GM12878 (cell line): ENCODE measurements around the gene PON3. TPM values are rescaled to one million over a fixed set of nuclear protein-coding genes. Genes with fewer than 3 reads are reported as not detected.

ENCODE experiments used
- ATAC-seq: fragments of 200-7000 bp; cut with Tn5 transposase; 3 replicates; pipeline ENCODE4 v1.9.1; 2020; ENCODE audit warnings: mild to moderate bottlenecking, moderate library complexity
- BruUV-seq: library from RNA; stranded (reverse); fragments of 400-500 nt; replicated peaks from 2 replicates; lab custom pipeline; 2021; lab: Mats Ljungman, UMichigan
- CTCF ChIA-PET: fragments of 300-600 bp; sonication (Branson Sonifier 250); formaldehyde crosslinking; extraction: SDS; loops from one replicate; lab custom pipeline; 2021; ENCODE audit warnings: inconsistent platforms; lab: Yijun Ruan, JAX
- POLR2A ChIA-PET: fragments of 350-600 bp; formaldehyde crosslinking; extraction: SDS; loops from one replicate; lab custom pipeline; 2021; ENCODE audit warnings: inconsistent platforms; lab: Charles Lee
- RAD21 ChIA-PET: fragments of 300-600 bp; sonication (Branson Sonifier 250); formaldehyde crosslinking; loops from one replicate; lab custom pipeline; 2023; ENCODE audit warnings: antibody characterized with exemption; ENCODE audit not compliant: unreplicated experiment; lab: Charles Lee
- SMC1A ChIA-PET: fragments of 300-600 bp; sonication (Branson Sonifier 250); formaldehyde crosslinking; loops from one replicate; lab custom pipeline; 2023; ENCODE audit not compliant: unreplicated experiment, uncharacterized antibody; lab: Charles Lee
- DNase-seq: peaks from one replicate; pipeline ENCODE4 v3.0.0-alpha.2; 2011; ENCODE audit warnings: low read depth, low spot score
- FAIRE-seq: peaks from 3 replicates; lab custom pipeline; 2011; peaks lifted over from hg19 to GRCh38; lab: Jason Lieb, UNC
- H2AFZ ChIP-seq: 2 replicates; pipeline ENCODE4 v1.6.0; 2011; ENCODE audit warnings: low read depth, low read length, control low read depth; ENCODE audit not compliant: control insufficient read depth
- H3K27ac ChIP-seq: 2 replicates; pipeline ENCODE4 v1.5.1; 2011; ENCODE audit warnings: control low read depth; ENCODE audit not compliant: control insufficient read depth, insufficient read depth
- H3K27me3 ChIP-seq, 2 experiments: replicated peaks in 1 of 2; 2 replicates each; pipeline versions ENCODE4 v1.6.0 to v1.6.1; 2011; ENCODE audit warnings: low read length in 1 of 2; ENCODE audit not compliant: control insufficient read depth in 2 of 2, insufficient read depth in 2 of 2
- H3K36me3 ChIP-seq, 2 experiments: 2 replicates each; pipeline ENCODE4 v1.5.1; 2011; ENCODE audit warnings: low read length in 1 of 2; ENCODE audit not compliant: control insufficient read depth in 2 of 2, insufficient read depth in 2 of 2
- H3K4me1 ChIP-seq: 2 replicates; pipeline ENCODE4 v1.6.1; 2011; ENCODE audit warnings: mild to moderate bottlenecking, low read length, moderate library complexity, mixed read lengths; ENCODE audit not compliant: control insufficient read depth, insufficient read depth
- H3K4me2 ChIP-seq: 2 replicates; pipeline ENCODE4 v1.6.0; 2011; ENCODE audit warnings: control low read depth; ENCODE audit not compliant: control insufficient read depth, insufficient read depth
- H3K4me3 ChIP-seq: fragments of 200-600 bp; sonication (generic); 2 replicates; pipeline ENCODE4 v1.5.1; 2016
- H3K79me2 ChIP-seq: 2 replicates; pipeline ENCODE4 v1.6.0; 2011; ENCODE audit warnings: low read length; ENCODE audit not compliant: control insufficient read depth, insufficient read depth
- H3K9ac ChIP-seq: 2 replicates; pipeline ENCODE4 v1.8.0; 2011; ENCODE audit warnings: low read length, control low read depth, mixed read lengths; ENCODE audit not compliant: control insufficient read depth, insufficient read depth
- H3K9me3 ChIP-seq: replicated peaks from 3 replicates; pipeline ENCODE4 v1.5.1; 2011; ENCODE audit warnings: mild to moderate bottlenecking, low read length; ENCODE audit not compliant: control insufficient read depth, insufficient read depth
- H4K20me1 ChIP-seq: 2 replicates; pipeline ENCODE4 v1.6.0; 2011; ENCODE audit not compliant: control insufficient read depth, insufficient read depth
- BRCA1 ChIP-seq: IDR thresholded peaks from 2 replicates; pipeline ENCODE4 v1.6.1; 2011; ENCODE audit warnings: low read depth, low read length, improper control_type of control experiment
- CHD2 ChIP-seq: IDR thresholded peaks from 2 replicates; pipeline ENCODE4 v1.6.1; 2011; ENCODE audit warnings: low read depth, low read length, improper control_type of control experiment, borderline replicate concordance
- EZH2 ChIP-seq: IDR thresholded peaks from 2 replicates; pipeline ENCODE4 v1.6.1; 2012; ENCODE audit warnings: low read depth, mild to moderate bottlenecking, control low read depth, inconsistent platforms, low read length, borderline replicate concordance; ENCODE audit not compliant: control insufficient read depth
- FOXM1 ChIP-seq: IDR thresholded peaks from 2 replicates; pipeline ENCODE4 v1.6.1; 2012; ENCODE audit warnings: low read depth, mild to moderate bottlenecking, inconsistent platforms, low read length, moderate library complexity
- IRF5 ChIP-seq: fragments of 450-650 bp; IDR thresholded peaks from 2 replicates; pipeline ENCODE4 v1.6.1; 2017; ENCODE audit warnings: borderline replicate concordance
- KAT2A ChIP-seq: conservative IDR thresholded peaks from 2 replicates; pipeline ENCODE4 v1.6.1; 2011; ENCODE audit warnings: low read depth, low read length; ENCODE audit not compliant: control insufficient read depth
- MEF2A ChIP-seq: IDR thresholded peaks from 2 replicates; pipeline ENCODE4 v1.6.1; 2011; ENCODE audit warnings: low read depth, mild to moderate bottlenecking, low read length, moderate library complexity; ENCODE audit not compliant: insufficient read depth
- MXI1 ChIP-seq: fragments of 150-350 bp; IDR thresholded peaks from 2 replicates; pipeline ENCODE4 v1.6.1; 2011; ENCODE audit warnings: low read depth, mild to moderate bottlenecking, inconsistent platforms, low read length, improper control_type of control experiment
- NFYA ChIP-seq: IDR thresholded peaks from 2 replicates; pipeline ENCODE4 v1.6.1; 2011; ENCODE audit warnings: low read depth, mild to moderate bottlenecking, low read length, improper control_type of control experiment, borderline replicate concordance
- PAX5 ChIP-seq: IDR thresholded peaks from 2 replicates; pipeline ENCODE4 v1.6.1; 2011; ENCODE audit warnings: low read depth, low read length, borderline replicate concordance
- PAX8 ChIP-seq: fragments of 450-650 bp; IDR thresholded peaks from 2 replicates; pipeline ENCODE4 v1.6.1; 2017; ENCODE audit warnings: mild to moderate bottlenecking, moderate library complexity
- POLR2AphosphoS2 ChIP-seq: IDR thresholded peaks from 2 replicates; pipeline ENCODE4 v1.6.1; 2011; ENCODE audit warnings: low read depth, mild to moderate bottlenecking, low read length, improper control_type of control experiment, moderate library complexity
- RAD21 ChIP-seq: IDR thresholded peaks from 2 replicates; pipeline ENCODE4 v1.6.1; 2011; ENCODE audit warnings: mild to moderate bottlenecking, low read depth, low read length, moderate library complexity; ENCODE audit not compliant: insufficient read depth
- RCOR1 ChIP-seq: conservative IDR thresholded peaks from 2 replicates; pipeline ENCODE4 v1.6.1; 2012; ENCODE audit warnings: low read depth, low read length, improper control_type of control experiment
- RUNX3 ChIP-seq: IDR thresholded peaks from 2 replicates; pipeline ENCODE4 v1.6.1; 2012; ENCODE audit warnings: low read length, inconsistent platforms
- SRF ChIP-seq, 2 experiments: IDR thresholded peaks; 2 replicates each; pipeline ENCODE4 v1.6.1; 2011; ENCODE audit warnings: low read depth in 2 of 2, low read length in 2 of 2, mild to moderate bottlenecking in 1 of 2, moderate library complexity in 1 of 2
- TCF7 ChIP-seq: IDR thresholded peaks from 2 replicates; pipeline ENCODE4 v1.6.1; 2014; ENCODE audit warnings: antibody characterized with exemption, borderline replicate concordance
- YBX1 ChIP-seq: fragments of 450-650 bp; IDR thresholded peaks from 2 replicates; pipeline ENCODE4 v1.6.1; 2016; ENCODE audit warnings: antibody characterized with exemption
- WGBS: methylation state at CpG from one replicate; pipeline ENCODE4 v1.1.6; 2016; ENCODE audit warnings: low lambda C conversion rate; ENCODE audit not compliant: insufficient replicate concordance, insufficient coverage; ENCODE audit errors: missing lambda C conversion rate; 5-methylcytosine and 5-hydroxymethylcytosine counted together
- in situ Hi-C: fragments of 300-500 bp; cut with MboI; formaldehyde crosslinking; loops from 9 replicates; pipeline ENCODE4 v1.14.3; 2018; ENCODE audit warnings: mixed read lengths
- intact Hi-C: fragments of 100-400 bp; cut with micrococcal nuclease; formaldehyde crosslinking; loops from one replicate; pipeline ENCODE4 v1.14.2; 2022; ENCODE audit not compliant: unreplicated experiment
- polyA plus RNA-seq, 11 experiments: library from polyadenylated mRNA; depleted of rRNA in 4 of 11; unstranded in 6 of 11; stranded (reverse) in 5 of 11; fragments of >200 nt; fragmentation: Nextera tagmentation in 4 of 11; fragmentation: Illumina TruSeq in 1 of 11; extraction: Ambion mirVana in 4 of 11; extraction: Trizol in 1 of 11; gene quantifications; 1 replicate in 1 of 11; 2 replicates in 10 of 11; pipeline versions ENCODE4 v1.2.1 to v1.2.3, GENCODE V29; 2011 to 2016; ENCODE audit warnings: inconsistent platforms in 2 of 11, missing spikeins in 2 of 11, low read depth in 1 of 11
- total RNA-seq, 4 experiments: library from RNA; depleted of rRNA in 3 of 4; stranded (reverse); fragments of >200 nt in 3 of 4; fragmentation: Illumina TruSeq in 1 of 4; extraction: Trizol in 1 of 4; gene quantifications; 2 replicates each; pipeline versions ENCODE4 v1.2.1 to v1.2.3, GENCODE V29; 2013 to 2021
- TF ChIP-seq, protein P1 (sequence below): IDR thresholded peaks from 2 replicates; pipeline ENCODE4 v1.6.1; 2012; ENCODE audit warnings: low read depth, low read length, improper control_type of control experiment

Gene PON3
- total and polyA plus RNA-seq, 10 of the 15 experiments (the other 5 are each of a cell fraction or from before 2014, with no cell fraction given) = 0.45 to 2.0 (median 0.91) TPM

- Histone ChIP-seq H2AFZ (no peak overlapping the region), H4K20me1 (no peaks in the 10 kb centered on the region), H3K9me3 (no peaks in the 10 kb centered on the region), H3K9ac (no peak overlapping the region), H3K4me1 (no peaks in the 10 kb centered on the region), H3K4me2 (no peak overlapping the region), H3K79me2 (no peaks in the 10 kb centered on the region), H3K27me3 (no peaks in the 10 kb centered on the region), H3K4me3 (no peak overlapping the region), H3K36me3 (no peaks in the 10 kb centered on the region), H3K27ac (no peak overlapping the region)
- ChIA-PET RAD21 (no interaction called here), POLR2A (no interaction called here), CTCF (no interaction called here), SMC1A (interaction anchor here (1.0 kb wide), 2 partner anchors 14 to 107 kb away, joined by 3 read pairs; no protein-coding TSS in a partner anchor)
- ATAC-seq (no peak), DNase-seq (no peak), FAIRE-seq (no peak)
- no peak for TF ChIP-seq MXI1
- TF ChIP-seq YBX1 = no peak
- TF ChIP-seq NFYA = no peak
- no peak for TF ChIP-seq CHD2
- TF ChIP-seq FOXM1 = no peak
- TF ChIP-seq MEF2A = no peak
- TF ChIP-seq KAT2A = no peak
- TF ChIP-seq PAX8 = no peak
- no peak for TF ChIP-seq EZH2
- no peak for TF ChIP-seq RCOR1
- TF ChIP-seq IRF5 = no peak
- no peak for TF ChIP-seq PAX5
- TF ChIP-seq RAD21 = no peak
- no peak for TF ChIP-seq POLR2AphosphoS2
- no peak for TF ChIP-seq SRF (IDR thresholded peaks at IDR 0.05; ENCODE audit: low read depth in 2 of 2, low read length in 2 of 2)
- TF ChIP-seq RUNX3 = no peak
- TF ChIP-seq BRCA1 = no peak
- TF ChIP-seq, protein P1, sequence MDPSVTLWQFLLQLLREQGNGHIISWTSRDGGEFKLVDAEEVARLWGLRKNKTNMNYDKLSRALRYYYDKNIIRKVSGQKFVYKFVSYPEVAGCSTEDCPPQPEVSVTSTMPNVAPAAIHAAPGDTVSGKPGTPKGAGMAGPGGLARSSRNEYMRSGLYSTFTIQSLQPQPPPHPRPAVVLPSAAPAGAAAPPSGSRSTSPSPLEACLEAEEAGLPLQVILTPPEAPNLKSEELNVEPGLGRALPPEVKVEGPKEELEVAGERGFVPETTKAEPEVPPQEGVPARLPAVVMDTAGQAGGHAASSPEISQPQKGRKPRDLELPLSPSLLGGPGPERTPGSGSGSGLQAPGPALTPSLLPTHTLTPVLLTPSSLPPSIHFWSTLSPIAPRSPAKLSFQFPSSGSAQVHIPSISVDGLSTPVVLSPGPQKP = no peak
- no peak for TF ChIP-seq TCF7
- BruUV-seq = no TSS peak
- in situ Hi-C loops (no loop called here), intact Hi-C loops (no loop called here)
- WGBS = 3% methylated on average over 3 of the region's 3 CpGs
Observed at GRCh38 chr7:95368235-95368634, 27.9 kb downstream of the PON3 start.
